ENCODE results near the gene OPTN.
"Not testable (repeated sequence)": the region's sequence is repeated elsewhere in the genome, so short reads cannot be mapped to it uniquely, and the experiment has no call there.

The OPTN gene

GRCh38 chr10:13091801-13092200 is 8.2 kb upstream of the OPTN start:
- no peak for DNase-seq

DNA sequence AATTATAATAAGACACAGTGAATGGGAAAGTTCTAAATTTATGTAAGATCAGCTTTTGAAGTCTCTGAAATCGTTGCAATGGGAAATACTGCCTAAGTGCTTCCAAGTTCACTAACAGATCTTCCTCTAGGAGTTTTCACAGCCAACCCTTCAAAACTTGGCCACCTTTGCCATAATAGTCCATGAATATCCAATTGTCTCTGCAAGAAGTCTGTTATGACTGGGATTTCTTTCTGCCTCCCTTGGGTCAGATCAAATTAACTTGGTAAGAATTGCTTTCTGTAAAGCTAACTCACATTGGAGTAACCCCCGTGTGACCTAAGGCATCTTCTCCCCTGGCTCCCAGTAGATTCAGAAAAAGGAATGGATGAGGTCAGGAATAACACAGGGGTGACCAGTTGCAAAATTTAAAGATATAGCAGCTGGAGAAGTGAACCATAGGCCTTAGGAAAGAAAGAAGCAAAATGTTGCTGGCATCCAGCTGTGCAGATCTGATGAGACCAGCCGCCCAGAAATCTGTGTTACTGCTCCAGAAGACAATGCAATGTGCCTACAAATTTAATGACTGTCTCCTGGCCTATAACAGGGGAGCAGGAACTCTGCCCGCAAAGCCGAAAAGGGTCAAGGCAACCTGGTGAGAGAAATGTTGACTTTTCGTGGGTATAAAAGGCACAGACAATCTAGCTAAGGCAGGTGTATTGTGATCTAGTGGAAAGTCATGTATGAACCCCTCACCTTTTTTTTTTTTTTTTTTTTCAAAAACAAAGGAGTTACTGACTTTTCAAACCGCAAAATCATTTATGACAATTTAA is 7.5 kb upstream of the OPTN start:
- DNase-seq, result peak; percentile 15

DNA sequence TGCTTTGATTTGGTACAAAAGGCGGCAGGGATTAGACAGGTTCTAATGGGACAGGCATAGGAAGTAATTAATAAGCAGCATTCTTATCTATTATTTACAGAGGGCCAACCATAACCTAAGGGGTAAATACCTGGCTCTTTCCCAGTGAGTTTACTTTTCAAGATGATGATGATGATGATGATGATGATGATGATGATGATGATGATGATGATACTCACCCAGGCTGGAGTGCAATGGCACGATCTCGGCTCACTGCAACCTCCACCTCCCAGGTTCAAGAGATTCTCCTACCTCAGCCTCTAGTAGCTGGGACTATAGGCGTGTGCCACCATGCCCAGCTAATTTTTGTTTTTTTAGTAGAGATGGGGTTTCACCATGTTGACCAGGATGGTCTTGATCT is 5.9 kb upstream of the OPTN start:
- DNase-seq, result not testable (repeated sequence)

DNA sequence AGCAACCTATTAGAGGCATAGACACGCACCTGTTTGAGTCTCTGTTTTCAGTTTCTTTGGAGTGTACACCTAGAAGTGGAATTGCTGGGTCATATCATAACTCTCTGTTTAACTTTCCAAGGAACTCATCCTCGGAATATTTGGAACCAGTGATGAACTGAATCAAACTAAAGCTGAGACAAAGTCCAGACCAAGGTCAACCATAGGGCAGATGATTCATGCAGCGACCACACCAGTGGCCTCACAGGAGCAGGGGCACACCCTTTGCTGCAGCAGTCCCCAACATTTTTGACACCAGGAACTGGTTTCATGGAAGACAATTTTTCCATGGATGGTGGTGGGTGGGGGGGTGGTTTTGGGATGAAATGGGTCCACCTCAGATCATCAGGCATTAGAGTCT is 4.9 kb upstream of the OPTN start:
- no peak for DNase-seq

- DNase-seq, result no peak
These were observed 4.0 kb upstream of the OPTN start for GRCh38 chr10:13095929-13096328.

DNA sequence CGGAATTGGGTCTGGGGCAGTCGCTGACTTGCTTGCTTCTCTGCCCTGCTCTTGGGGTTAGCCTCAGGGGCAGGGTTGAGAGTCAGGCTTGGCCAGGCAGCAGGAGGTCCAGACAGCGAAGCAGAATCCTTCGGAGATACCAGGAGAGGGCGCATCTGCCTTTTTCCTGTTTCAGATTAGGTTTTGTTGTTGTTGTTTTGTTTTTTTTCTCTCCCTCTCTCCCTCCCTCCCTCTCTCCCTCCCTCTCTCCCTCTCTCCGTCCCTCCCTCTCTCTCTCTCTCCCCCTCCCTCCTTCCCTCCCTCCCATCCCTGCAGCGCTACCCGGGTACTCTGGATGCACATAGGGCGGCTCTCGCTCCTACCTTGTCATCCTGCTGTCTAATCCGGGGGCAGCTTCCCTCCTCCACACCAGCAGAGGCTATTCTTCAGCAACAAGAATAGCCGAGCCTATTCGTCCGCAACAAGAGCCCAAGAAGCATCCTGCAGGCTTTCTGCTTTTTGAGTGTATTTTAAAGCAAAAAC is 758 bp upstream of the OPTN start:
- DNase-seq, result peak; percentile 59

GRCh38 chr10:13100349-13101294 is 659 bp downstream of the OPTN start:
- peak; percentile 18 for DNase-seq

DNA sequence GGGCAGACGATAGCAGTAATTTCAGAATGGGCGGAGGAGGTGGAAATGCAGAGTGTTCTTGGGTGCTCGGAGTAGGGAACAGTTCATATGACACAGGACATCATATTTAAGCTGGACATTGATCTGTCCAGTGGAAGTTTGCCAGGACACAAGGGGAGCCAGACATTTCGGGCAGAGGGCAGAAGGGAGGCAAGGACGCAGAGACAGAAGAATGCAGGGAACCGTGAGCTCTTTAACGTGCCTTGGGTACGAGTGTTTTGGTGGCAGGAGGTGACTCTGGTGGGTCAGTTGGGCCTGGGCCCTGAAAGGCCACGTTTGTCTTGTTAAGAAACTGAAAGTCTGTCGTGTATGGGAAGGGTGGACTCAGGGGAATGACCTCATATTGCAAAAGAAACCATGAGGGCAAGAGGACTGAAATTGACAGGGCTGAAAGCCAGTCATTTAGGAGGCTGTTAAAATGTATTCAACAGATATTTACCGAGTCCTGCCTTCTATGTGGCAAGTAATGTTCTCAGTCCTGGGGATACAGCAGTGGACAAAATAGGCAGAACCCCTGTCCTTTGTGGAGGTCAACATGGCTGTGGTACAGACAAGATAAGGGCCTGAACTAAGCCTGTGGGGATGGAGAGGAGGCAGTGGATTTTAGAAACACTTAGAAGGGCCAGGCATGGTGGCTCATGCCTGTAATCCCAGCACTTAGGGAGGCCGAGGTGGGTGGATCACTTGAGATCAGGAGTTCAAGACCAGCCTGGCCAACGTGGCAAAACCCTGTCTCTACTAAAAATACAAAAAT is 2.2 kb downstream of the OPTN start:
- DNase-seq, result no peak

- DNase-seq, result no peak
These were observed 3.6 kb downstream of the OPTN start for GRCh38 chr10:13103554-13103953.

DNA sequence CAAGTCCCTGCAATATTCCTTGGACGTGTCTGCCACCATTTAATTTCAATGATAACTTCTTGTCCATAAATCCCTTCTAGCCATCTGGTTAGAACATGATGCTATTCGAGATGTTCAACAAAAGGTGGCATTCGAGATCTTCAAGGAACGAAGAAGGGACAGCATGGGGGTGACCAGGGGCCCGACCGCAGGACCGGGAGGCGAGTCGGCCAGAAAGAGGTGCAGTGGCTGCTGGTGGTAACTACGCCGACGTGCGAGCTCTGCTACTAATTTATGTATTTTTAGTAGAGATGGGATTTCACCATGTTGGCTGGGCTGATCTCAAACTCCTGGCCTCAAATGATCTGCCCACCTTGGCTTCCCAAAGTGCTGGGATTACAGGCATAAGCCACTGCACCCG is 4.7 kb downstream of the OPTN start:
- no peak for DNase-seq

- DNase-seq, result peak; percentile 37
These were observed 5.2 kb downstream of the OPTN start for GRCh38 chr10:13105184-13105583.

DNA sequence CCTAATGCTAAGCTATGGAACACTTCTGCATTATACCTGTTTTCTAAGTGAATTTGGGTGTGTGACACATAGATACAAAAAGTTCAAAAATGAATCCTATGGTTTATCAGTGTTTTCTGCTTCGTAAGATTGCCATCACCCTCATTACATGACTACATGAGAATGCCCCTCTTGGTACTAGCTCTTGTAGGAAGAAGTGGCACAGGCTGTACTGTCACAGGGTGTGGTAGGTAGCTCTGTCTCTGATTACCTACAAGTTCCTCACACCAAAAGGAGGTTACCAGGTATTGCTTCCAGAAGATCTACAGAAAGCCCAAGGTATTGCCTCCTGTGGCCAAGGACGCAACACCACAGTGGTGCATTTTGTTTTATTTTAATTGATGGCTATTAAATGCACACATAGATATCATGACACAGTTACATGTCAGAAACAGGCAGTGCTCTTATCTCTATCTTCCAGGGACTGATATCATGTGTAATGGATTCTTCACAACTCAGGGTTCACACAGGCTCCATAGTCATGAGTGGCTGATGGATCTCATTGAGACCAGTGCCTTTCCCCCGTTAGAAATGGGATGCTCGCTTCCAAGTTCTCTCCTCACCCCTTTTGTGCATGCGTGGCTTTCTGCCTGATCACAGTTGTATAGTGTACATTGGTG is 6.6 kb downstream of the OPTN start:
- DNase-seq, result no peak

GRCh38 chr10:13110908-13111307 is 10.9 kb downstream of the OPTN start:
- DNase-seq, result no peak

DNA sequence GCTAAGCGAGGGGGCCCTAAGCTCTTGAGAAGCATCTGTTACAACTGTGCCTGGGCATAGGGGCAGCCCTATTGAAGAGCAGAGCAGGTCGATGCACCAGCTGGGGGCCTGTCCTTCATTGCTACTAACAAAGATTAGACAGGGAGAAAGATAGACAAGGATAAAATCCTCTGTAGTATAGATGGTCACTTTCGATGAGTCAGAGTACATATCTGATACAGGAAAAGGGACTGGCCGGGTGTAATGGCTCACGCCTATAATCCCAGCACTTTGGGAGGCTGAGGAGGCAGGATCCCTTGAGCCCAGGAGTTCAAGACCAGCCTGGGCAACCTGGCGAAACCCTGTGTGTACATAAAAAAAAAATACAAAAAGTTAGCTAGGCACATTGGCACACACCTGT is 13.6 kb downstream of the OPTN start:
- DNase-seq, result no peak

DNA sequence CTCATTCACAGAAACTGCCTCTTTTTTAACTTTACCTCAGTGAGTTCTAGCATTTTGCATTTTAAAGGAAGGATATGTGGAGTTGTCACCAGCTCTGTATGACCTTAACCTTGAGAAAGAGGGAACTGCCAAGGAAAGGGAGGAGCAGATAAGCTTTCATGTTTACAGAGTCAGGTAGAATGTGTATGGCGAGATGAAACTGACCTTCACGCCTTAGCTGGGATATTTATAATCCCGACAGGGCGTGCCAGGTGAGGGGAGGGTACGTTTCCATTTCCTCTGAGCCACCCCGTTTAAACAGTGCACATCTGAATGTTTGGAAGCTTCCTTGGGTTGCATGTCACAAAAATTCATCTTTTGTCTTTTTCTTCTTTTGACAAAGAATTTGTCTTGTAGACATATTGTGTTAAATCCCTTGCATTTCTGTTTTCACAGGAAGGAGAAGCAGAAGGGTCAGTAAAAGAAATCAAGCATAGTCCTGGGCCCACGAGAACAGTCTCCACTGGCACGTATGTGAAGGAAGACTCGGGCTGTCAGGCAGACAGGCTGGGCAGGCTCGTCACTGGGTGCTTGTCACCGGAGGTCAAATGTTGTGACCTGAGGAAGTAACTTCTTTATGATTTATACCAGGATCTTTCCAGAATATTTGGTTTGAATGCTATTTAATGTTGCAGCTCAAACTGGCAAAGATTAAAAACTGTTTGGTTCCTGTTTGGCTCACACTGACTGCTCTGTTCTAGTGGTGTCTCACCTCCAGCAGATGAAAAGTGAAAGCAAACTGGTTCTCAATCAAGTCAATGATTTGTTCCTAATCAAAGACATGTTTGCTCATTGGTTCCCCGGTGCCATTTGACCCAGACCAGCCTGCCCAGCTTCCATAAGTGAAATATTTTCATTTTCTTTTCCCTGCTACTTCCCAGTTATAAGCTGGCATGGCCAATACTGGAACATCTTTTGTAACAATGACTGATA is 16.2 kb downstream of the OPTN start:
- DNase-seq, result no peak

GRCh38 chr10:13117841-13118783 is 18.1 kb downstream of the OPTN start:
- no peak for DNase-seq

- DNase-seq, result no peak
These were observed 18.9 kb downstream of the OPTN start for GRCh38 chr10:13118784-13119410.

DNA sequence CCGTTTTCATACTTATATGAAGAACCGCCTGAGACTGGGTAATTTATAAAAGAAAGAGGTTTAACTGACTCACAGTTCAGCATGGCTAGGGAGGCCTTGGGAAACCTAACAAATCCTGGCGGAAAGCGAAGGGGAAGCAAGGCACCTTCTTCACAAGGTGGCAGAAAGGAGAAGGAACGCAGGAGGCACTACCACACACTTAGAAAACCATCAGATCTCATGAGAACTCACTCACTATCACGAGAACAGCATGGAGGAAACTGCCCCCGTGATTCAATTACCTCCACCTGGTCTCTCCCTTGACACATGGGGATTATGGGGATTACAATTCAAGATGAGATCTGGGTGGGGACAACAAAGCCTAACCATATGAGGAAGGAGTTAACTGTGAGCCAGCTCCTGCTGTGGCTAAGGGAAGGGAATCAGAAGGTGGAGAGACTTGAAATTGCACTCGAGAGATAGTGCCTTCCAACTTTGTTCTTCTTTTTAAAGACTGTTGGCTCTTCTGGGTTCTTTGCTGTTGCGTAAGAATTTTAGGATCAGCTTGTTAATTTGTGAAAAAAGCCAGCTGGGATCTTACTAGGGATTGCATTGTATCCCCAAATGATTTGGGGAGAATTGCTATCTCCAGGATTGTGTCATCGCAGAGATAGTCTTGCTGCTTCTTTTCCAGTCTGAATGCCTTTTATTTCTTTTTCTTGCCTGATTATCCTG is 21.0 kb downstream of the OPTN start:
- DNase-seq, result no peak

GRCh38 chr10:13121500-13121854 is 21.5 kb downstream of the OPTN start:
- no peak for DNase-seq

Measured in fibroblast of skin of right biceps (primary cell).